ENCODE measurements around the gene SEMA4B.

- TF ChIP-seq EZH2phosphoT487 (IDR thresholded peaks at IDR 0.05; ENCODE audit: insufficient read depth, low read depth) (no peak), EZH2 (IDR thresholded peaks at IDR 0.05; ENCODE audit: insufficient read depth, poor library complexity, severe bottlenecking) (no peak)
Measured at GRCh38 chr15:90162956-90163355, 38.2 kb upstream of the SEMA4B start.

Data from GM23248 (cell line).